Pulmonary artery endothelial cell (primary cell): Measurements from ENCODE around the gene PLPPR2. TPM values are rescaled to one million over a fixed set of nuclear protein-coding genes. Genes with fewer than 3 reads are reported as not detected.
A peak's percentile ranks its signal among the peaks of the same experiment; 100 is the strongest.
"Not testable (repeated sequence)": the region's sequence is repeated elsewhere in the genome, so short reads cannot be mapped to it uniquely, and the experiment has no call there.

Experiments
- DNase-seq: peaks from one replicate; pipeline ENCODE4 v3.0.0-alpha.2; 2011; ENCODE audit warnings: low read depth, low spot score
- total RNA-seq: library from RNA; depleted of rRNA; stranded (reverse); fragments of >200 nt; gene quantifications from 2 replicates; pipeline ENCODE4 v1.2.3, GENCODE V29; 2014

Gene PLPPR2
- total RNA-seq, 1 donor from 2014 or later = 7.6 TPM

- DNase-seq = no peak
Measured at GRCh38 chr19:11370744-11371143, 15.5 kb downstream of the PLPPR2 start.

DNA sequence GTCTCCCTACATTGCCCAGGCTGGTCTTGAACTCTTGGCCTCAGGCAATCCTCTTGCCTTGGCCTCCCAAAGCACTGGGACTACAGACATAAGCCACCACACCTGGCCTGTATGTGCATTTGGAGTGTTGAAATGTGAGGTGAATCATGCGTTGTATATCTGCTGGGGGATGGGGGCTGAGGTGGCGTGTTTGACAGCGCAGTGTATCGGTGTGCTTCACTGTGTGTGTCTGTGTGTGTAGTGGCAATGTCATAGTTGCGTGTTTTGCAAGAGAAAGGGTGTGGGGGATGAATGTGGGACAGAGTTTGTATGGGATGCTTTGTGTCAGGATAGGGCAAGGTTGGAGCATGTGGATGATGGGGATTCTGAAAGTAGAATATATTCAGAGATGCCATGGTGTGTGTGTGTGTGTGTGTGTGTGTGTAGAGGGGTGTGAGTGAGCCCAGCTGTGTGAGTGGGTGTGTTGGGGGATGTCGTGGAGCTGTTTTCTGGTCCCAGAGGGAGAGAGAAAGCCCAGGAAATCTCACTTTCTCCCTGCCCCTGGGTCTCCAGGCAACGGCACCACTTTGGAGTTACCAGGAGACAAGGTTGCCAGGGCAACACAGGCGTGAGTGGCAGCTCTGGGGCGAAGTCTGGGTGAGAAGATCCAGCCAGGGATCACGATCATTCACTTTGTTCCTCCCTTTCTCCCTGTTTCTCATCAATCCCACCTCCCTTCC lies 18.1 kb downstream of the PLPPR2 start:
- no peak for DNase-seq

DNA sequence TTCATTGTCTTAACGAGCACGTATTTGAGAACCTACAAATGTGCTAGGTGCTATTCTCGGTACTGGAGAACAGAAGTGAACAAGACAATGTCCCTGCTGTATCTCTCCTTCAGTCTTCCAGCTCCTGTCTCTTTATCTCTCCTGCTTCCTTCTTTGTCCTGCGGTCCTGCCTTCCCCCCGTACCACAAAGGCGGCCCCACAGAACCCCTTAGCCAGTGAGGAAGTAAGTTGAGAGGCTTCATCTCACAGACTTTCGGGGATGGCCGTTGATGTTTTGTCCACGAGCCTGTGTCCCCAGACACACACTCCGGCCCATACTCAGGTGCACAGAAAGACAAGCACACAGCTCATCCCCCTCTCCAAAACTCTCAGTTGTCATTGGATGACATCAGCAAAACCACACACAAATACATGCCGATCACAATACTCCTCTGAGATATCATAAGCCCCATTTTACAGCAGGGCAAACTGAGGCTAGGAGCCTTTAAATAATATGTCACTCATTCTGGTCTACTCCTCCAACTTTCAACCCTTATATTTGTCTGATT lies 18.7 kb downstream of the PLPPR2 start:
- DNase-seq = no peak

DNA sequence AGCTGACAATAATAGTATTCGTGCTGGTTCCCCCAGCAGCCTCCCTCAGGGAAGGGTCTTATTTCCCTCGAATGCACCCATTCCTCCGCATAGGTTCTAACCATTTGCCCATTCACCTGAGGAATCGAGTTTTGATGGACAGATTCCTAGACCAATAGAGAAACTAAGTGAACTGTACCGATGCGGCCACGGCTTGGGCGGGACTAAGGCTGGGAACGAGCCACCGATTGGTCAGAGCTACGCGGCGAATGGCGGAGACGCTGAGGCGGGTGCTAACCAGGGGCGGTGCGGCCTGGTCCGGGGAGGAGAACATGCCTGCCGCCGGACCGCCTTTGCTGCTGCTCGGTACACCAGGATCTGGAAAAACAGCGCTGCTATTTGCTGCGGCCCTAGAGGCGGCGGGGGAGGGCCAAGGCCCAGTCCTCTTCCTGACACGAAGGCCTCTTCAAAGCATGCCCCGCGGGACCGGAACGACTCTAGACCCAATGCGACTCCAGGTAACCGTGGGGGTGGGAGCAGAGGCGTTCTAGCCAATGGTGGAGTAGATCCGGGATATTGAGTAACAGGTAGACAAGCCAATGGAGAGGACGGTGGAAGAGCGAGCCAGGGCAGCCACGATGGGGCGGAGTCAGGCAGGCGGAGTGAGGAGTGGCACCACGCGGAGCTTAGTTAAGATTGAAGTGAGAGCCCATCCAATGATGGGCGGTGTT lies 19.4 kb downstream of the PLPPR2 start, which contains the start of gene SWSAP1:
Gene SWSAP1, plus strand, starts transcription at position 234 of the 710 bp plus-strand sequence. Its CDS starts 15 bp downstream, at position 249.
- DNase-seq = peak; percentile 99

DNA sequence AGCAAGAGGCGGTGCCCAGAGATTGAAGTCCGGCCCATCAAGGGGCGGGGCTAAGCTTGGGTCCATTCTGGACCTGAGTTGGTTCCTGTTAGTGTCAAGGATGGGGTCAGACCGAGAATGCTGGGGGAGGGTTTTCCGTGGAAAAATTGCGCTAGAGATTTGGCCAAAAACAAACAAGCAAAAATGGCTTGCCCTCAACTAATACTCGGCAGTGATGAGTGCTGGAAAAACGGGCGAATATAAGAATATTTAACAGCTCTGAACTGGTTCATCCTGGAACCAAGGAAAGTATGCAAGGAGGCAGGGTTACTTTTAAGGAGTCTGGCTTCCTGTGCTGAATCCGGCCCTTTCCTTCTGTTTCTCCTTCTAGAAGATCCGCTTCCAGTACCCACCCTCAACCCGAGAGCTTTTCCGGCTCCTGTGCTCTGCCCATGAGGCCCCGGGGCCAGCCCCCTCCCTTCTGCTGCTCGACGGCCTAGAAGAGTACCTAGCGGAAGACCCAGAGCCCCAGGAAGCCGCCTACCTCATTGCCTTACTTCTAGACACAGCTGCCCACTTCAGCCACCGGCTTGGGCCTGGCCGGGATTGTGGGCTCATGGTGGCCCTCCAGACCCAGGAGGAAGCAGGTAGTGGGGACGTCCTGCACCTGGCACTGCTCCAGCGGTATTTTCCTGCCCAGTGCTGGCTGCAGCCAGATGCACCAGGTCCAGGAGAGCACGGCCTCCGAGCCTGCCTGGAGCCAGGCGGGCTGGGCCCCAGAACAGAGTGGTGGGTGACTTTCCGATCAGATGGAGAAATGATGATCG lies 20.1 kb downstream of the PLPPR2 start:
- no peak for DNase-seq

GRCh38 chr19:11377237-11377636 lies 22.0 kb downstream of the PLPPR2 start:
- no peak for DNase-seq

GRCh38 chr19:11377756-11378155 lies 22.5 kb downstream of the PLPPR2 start:
- no peak for DNase-seq

DNA sequence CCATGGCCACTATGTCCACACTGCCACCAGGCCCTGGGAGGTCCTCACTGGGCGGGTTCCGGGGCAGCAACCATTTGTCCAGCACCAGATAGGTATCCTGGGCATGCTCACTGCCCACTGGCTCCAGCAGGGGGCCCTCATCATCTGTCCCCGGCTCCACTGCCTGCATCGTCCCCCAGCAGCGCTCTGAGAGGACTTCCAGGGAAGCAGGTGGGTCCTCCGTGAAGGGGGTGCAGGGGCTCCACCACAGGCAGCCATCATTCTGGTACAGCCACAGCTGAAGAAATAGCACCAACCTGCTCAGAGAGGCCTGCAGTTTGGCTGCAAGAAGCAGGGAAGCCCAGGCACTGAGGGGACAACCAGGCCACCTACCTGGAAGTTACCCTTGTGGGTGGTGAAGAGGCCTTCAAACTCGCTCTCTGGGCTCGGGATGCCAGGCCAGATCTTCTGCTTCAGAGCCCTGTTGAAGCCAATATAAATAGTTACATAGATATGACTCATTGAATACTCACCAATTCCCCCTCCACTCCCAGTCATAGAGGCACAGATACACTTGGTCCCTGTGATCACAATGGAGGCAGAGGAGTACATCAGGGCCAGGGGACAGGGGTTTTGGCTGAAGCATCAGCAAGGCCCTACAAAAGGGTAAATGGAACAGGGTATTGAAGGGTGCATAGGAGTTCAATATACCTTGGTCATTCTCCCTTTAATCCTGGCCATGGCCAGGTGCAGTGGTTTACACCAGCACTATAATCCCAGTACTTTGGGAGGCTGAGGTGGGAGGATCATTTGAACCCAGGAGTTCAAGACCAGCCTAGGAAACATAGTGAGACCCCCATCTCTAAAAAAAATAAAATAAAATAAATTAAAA lies 23.3 kb downstream of the PLPPR2 start:
- no peak for DNase-seq

DNA sequence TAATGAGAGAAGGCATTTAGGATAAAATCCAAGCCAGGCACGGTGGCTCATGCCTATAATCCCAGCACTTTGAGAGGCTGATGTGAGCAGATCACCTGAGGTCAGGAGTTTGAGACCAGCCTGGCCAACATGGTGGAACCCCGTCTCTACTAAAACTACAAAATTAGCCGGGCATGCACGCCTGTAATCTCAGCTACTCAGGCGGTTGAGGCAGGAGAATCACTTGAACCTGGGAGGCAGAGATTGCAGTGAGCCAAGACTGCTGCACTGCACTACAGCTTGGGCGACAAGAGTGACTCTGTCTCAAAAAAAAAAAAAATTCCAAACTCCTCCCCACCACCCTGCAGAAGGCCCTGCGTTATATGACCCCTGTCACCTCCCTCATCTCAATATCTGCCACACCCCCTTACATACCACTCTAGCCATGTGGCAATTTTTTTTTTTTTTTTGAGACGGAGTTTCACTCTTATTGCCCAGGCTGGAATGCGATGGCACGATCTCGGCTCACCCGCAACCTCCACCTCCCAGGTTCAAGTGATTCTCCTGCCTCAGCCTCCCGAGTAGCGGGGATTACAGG lies 24.1 kb downstream of the PLPPR2 start:
- DNase-seq = not testable (repeated sequence)

DNA sequence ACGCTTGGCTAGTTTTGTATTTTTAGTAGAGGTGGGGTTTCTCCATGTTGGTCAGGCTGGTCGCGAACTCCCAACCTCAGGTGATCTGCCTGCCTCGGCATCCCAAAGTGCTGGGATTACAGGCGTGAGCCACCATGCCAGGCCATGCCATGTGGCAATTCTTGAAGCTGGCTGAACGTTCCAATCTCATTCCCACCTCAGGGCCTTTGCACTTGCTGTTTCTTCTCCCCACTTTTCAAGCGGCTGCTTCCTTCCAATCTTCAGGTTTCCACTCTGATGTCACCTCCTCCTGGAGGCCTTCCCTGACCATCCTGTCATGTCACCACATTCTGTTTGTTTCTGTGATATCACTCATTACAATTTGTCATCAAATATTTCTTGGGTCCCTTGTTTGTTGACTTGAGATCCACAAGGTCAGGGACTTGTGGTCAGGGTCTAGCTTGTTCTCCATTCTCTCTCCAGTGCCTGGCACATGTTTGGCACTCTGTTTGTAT lies 24.7 kb downstream of the PLPPR2 start:
- DNase-seq = no peak

DNA sequence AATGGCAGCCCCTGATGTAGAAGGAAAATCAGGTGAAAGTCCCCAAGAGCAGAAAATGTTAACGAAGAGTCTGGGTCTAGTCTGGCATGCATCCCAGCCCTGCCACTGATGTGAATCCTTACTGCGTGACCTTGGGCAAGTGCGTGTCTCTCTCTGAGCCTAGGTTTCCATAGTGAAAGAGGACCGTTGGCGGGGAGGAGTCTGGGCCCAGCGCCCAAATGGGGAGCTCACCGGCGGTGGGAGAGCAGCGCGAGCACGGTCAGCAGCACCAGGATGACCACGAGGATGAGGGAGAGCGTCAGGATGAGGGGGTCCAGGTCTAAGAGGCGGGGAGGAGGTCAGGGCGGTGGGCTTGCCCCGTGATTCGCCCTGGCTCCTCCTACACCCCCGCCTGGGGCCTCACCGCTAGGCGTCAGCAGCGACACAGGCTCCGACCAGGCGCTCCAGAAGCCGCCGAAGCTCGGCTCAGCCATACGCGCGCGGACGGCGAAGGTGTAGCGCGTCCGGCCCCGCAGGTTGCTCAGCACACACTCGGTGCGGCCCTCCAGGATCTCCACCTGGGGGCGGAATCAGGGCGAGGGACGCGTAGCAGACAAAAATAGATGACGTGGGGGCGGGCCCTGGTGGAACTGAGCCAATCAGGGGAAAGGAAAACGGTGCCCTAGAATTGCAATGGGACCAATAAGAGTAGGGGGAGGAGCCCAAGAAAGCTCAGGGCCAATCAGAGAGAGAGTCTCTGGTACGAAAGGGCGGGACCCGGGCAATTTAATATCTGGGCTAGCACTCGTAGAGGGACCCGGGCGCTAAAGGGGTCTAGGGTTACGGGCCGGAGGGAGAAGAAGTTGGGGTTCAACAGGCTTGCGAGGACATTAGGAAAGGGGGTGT lies 25.7 kb downstream of the PLPPR2 start:
- DNase-seq = peak; percentile 77

- DNase-seq = no peak
Measured at GRCh38 chr19:11382898-11383705, 27.9 kb downstream of the PLPPR2 start.

DNA sequence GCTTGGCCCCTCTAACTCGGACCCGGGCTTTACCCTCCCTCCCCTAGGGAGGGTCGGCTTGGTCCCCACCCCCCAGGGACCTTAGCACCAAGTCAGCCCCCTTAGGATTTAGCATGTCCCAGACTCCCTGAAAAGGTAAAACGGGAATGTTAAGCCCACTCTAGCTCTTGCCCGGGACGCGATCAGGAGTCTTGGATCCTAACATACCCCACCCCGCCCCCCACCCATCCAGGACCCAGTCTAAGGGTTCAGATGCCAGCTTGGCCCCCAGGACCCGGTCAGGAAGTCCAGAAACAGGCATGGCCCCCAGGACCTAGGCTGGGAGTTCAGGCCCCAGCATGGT lies 28.4 kb downstream of the PLPPR2 start:
- no peak for DNase-seq

GRCh38 chr19:11384778-11385129 lies 29.5 kb downstream of the PLPPR2 start:
- DNase-seq = no peak

GRCh38 chr19:11387162-11388034 lies 32.2 kb downstream of the PLPPR2 start:
- no peak for DNase-seq

DNA sequence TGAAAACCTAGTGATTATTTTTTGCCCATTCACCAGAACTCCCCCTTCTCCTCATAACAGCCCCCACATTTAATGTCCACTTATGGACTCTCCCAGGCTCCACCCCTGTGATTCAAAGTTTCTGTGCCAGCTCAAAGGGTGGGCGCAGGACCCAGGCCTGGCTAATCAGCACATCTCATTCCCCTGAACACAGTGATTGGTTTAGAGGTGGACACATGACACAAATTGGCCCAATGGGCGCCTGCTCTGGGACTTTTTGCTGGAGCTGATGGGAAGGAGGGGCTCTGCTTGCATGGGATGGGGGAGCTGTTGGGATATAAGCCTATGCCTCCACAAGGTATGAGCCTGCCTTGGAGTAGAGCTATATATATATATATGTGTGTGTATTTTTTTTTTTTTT lies 35.1 kb downstream of the PLPPR2 start:
- no peak for DNase-seq

DNA sequence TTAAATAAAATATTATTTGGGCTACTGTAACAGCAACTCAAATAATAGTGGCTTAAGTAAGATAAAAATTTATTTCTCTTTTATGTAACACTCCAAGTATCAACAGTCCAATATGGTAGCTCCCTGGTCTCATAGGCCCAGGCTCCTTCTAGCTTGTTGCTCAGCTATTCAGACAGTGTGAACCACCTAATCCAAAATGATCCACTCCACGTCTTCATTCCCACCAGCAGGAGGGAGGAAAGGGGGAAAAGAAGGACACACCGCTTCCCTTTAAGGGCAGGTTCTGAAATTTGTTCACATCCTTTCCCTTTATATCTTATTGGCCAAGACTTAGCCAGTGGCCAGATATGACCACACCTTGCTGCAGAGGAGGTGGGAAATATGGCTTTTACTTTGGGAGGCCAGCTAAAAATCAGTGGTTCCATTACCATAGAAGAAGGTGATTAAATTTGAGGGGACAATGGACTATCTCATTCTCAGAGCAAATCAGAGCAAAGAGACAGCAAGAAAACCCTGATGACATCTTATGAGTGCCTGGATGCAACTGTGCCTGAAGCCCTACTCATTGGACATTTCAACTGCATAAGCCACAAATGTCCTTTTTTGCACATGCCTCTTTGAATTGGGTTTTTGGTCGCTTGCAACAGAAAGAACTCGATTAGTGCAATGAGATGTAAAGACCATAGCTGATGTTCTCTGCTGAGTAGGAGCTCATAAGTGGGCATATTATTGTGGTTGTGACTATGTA lies 35.9 kb downstream of the PLPPR2 start:
- DNase-seq = no peak
